HG03066 (cell line): ENCODE data around the gene MCMBP.

ENCODE experiments used
- ATAC-seq: cut with Tn5 transposase; IDR thresholded peaks from one replicate; pipeline ENCODE4 v1.9.1; 2021; ENCODE audit warnings: low read depth; ENCODE audit not compliant: unreplicated experiment

Gene MCMBP

DNA sequence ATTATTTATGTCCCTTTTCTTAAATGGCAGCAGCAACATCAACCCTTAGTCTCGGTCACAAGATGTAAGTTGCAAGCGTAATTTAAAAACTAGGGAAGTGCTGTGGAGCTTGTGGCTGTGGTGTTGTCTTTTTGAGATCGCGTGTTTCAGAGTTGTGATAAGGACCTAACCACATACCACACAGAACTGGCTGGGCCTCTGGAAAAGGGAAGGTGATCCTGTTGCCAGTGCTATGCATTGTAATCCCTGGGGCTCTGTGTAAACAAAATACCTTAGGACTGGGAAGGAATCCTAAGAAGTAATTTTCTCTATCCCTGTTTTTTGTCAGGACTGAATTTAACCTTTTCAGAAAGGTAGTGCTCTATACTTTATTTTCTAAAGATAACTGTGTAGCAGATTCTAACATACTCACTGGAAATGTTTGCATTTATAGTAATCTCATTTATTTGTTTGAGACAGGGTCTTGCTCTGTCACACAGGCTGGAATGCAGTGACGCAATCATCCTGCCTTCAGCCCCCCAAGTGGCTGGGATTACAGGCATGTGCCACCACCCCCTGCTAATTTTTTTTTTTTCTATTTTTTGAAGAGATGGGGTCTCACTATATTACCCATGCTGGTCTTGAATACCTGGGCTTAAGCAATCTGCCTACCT lies 86.4 kb downstream of the MCMBP start:
- ATAC-seq = no peak

GRCh38 chr10:119784340-119785067 lies 88.1 kb downstream of the MCMBP start:
- ATAC-seq = peak; percentile 76

GRCh38 chr10:119783665-119784027 lies 89.0 kb downstream of the MCMBP start:
- no peak for ATAC-seq

GRCh38 chr10:119782981-119783664 lies 89.5 kb downstream of the MCMBP start:
- ATAC-seq = no peak

- ATAC-seq = no peak
These were observed 91.1 kb downstream of the MCMBP start for GRCh38 chr10:119781498-119781897.

GRCh38 chr10:119780879-119781480 lies 91.7 kb downstream of the MCMBP start:
- no peak for ATAC-seq
